ENCODE measurements around the gene OR5AU1.

OR5AU1 gene

GRCh38 chr14:21155963-21156362 lies at the start of gene OR5AU1:
OR5AU1 (minus strand) TSS chr14:21156063; CDS start chr14:21155872, 191 bp downstream.
- no peak for DNase-seq (ENCODE audit: low read depth)

DNA sequence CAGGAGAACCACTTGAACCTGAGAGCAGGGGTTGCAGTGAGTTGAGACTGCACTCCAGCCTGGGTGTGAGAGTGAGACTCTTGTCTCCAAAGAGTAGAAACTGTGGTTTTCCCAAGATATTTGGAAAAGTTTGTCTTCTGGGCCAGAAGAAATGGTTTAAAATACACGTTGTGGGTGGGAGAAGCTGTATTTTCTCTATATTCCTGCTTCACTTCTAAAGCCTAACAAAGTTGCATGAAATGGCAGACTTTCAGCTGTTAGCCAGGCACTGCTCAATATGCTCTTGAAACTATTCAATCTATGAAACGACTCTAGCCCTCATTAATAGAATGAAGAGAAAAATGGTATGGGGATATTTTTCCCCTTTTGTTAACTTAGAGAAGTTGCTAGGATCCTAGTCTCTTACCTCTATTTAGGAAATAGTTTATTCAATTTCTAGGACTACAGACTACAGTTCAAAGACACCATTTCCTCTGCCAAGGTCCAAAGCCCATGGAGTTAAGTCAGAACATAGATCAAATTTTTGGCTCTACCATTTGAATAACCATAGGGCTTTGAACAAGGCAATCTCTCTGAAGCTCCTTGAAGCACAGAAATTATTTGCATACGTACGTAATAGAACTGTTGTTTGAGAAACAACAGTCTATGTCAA lies 49.3 kb upstream of the OR5AU1 start:
- no peak for DNase-seq (ENCODE audit: low read depth)

DNA sequence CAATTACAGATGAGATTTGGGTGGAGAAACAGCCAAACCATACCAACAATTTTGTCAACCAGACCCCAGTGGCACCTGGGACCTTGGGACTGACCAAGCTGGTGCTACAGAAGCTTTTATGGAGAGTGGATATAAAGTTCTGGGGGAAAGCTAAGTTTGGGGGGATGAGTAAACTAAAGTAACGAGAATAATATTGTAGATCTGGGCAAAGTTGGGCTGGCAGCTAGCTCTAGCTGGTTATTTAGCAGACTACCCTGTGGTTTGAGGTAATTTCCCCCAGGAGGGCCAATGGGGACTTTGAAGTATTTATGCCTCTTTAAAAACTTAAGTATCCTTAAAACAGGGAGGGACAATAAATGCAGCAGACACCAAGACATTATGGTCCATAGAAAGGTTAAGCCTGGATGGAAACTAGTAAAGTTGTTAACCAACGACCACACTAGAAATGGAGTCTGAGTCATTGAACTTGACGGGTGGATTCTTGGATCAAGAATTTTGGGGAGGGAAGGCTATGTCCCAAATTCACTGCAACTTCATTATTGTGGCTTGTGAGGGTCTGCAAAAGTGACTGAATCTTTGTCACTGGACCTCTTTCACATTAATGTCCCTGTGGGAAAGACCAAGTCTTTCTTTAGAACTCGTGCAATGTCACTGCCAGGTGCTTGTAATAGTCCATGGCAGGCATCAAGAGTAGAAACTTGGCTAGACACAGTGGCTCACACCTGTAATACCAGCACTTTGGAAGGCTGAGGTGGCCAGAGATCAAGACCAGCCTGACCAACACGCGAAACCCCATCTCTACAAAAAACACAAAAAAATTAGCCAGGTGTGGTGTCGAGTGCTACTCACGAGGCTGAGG lies 48.5 kb upstream of the OR5AU1 start:
- no peak for DNase-seq (ENCODE audit: low read depth)

- no peak for DNase-seq (ENCODE audit: low read depth)
Measured at GRCh38 chr14:21203470-21204166, 47.8 kb upstream of the OR5AU1 start.

DNA sequence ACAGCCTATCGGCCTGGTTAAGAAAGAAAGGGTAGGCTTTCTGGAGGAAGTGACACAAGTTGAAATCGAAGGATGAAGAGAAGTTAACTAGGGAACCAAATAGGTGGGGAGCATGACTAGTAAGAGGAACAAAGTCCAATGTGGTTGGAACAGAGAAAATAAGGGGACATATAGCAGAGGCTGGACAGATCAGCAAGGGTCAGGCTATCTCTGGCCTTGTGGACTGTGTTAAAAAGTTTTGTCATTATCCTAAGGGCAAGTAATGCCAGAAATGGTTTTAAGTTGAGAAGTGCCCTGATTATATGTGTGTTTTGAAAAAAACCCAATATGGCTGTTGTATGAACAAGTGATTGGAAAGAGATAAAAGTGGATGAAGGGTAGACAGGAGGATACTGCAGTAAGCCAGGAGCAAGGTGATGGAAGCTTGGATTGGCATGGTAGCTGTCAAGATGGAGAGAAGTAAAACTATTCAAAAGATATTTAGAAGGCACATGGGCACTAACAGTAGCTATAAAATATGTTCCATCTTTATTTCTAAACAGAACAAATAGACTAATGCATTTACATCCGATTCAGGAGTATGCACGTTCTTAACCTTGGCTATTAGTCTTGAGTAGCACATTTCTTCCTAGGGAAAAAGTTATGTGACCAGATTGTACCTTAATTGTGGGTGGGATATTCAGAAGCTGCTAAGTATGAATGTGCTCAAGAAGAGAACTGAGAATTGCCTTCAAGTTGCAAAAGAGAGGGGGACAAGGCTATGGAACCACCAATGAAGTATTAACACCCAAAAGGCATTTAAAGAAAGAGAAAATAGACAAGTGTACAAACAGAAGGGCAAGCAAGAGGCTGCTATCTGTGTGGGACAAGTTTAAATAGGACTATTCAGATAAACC lies 46.8 kb upstream of the OR5AU1 start:
- DNase-seq (ENCODE audit: low read depth): no peak

GRCh38 chr14:21201732-21202462 lies 46.0 kb upstream of the OR5AU1 start:
- DNase-seq (ENCODE audit: low read depth): no peak

DNA sequence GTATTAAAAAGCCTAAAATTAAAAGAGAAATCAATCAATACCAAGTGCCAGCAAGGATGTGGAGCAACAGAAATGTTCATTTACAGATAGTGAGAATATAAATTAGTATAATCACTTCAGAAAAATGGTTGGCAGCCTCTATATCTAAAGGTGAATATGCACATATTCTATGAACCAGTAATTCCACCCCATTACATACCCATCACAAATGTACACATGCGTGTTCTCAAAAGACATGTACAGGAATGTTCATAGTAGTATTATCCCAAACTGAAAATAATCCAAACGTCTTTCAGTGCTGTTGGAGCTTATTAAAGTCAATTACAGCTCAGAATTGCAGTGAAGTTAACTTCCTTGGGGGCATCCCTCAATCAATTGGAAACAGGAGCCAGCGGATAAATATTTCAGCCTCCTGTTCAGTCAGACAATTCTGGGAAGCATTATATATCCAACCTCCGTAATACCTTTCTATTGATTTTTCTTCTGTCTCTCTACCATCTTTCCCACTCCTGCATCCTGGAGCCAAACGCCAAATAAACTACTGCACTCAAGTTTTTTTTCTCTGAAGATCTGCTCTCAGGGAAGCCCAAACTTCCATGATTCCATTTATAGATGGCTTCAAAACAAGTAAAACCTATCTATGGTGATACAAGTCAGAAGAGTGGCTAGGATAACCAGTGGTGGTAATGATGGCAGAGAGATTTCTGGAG lies 45.0 kb upstream of the OR5AU1 start:
- DNase-seq (ENCODE audit: low read depth): no peak

- no peak for DNase-seq (ENCODE audit: low read depth)
Measured at GRCh38 chr14:21199611-21200560, 44.0 kb upstream of the OR5AU1 start.

DNA sequence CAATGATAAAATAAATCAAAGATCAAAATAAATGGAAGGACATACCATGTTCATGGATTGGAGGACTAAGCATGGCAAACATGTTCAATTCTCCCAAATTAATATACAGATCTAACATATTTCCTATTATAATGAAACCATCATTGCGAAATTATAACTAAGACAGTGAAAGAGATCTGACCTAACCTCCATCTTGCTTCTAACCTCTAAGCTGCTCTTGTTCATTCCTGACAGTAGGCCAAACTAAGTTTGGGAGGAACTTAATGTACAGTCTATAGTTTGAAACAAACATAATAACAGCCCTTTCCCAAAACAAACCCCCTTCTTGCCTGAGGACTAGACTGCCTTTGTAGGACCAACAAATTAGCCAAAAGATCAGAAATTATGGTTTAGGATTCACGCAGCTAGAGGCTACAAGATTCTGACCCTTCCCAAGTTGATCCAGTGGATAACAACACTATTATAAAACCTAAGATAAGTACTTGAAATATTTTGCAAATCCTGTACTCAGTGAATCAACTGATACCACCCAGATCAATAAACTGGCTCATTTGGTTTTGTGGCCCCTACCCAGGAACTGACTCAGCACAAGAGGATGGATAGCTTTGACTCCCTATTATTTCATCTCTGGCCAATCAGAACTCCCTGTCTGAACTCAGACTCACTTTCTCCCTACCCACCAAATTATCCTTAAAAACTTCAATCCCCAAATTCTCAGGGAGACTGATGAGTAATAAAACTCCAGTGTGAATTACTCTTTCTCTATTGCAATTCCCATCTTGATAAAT lies 41.7 kb upstream of the OR5AU1 start:
- DNase-seq (ENCODE audit: low read depth): no peak

DNA sequence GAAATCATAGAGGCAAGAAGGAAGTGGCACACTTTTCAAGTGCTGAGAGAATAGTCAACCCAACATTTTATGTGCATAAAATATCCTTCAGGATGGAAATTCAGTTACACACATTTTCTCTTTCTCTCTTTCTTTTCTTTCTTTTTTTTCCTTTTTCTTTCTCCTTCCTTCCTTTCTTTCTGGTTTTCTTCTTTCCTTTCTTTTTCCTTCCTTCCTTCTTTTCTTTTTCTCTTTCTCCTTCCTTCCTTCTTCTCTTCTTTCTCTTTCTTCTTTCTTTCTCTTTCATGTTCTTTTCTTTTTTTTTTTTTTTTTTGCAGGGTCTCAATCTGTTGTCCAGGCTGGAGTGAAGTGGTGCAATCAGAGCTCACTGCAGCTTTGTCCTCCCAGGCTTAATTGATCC lies 38.7 kb upstream of the OR5AU1 start:
- no peak for DNase-seq (ENCODE audit: low read depth)

DNA sequence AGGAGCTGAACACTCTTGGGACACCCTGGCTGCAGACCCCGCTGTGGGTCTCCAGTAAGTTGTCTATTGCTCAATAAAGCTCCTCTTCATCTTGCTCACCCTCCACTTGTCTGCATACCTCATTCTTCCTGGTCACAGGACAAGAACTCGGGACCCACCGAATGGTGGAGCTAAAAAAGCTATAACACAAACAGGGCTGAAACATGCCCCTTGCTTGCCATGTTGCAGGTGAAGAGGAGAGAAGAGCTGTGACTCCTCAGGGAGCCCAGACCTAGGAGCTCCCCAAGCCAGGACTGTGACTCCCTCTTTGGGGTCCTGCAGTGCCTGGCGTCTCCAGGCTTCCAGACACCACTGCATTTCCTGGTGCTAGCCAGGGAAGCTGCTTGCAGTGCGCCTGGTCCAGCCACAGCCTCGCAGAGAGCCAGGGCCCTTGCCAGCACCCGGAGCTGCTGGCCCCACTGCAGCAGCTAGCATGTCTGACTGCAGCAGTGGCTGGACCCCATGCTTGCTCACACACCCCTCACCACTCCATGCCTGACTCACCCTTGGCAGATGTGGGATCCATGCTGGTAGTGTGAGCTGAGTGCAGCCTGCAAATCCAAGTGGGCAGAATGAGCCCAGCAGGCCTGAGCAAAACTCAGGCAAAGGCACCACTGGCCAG lies 37.1 kb upstream of the OR5AU1 start:
- no peak for DNase-seq (ENCODE audit: low read depth)

GRCh38 chr14:21192447-21192822 lies 36.6 kb upstream of the OR5AU1 start:
- no peak for DNase-seq (ENCODE audit: low read depth)

DNA sequence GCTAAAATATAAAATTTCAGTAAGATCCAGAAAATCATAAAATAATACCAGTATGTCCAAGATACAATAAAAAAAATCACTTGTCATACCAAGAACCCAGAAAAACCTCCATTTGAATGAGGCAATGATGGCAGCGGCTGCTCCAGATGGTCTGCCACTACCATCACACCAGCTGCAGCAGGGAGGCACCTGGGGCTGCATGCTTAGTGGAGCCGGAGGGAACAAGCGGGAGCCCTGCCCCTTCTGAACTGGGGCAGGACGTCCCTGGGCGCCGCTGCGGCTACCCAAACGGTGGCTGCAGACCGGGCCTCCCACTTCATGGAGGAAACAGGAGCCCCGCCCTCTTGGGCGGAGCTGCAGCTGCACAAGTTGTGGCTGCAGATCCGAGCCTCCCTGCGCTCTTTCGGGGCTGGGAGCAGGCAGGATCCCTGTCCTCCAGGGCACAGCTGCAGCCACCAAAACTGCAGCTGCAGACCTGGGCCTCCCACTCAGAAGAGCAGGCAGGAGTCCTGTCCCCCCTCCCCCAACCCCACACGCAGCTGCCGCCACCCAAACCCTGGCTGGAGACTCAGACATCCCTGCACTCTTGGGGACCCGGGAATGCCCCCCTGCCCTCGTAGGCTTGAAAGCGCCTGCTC lies 36.1 kb upstream of the OR5AU1 start:
- DNase-seq (ENCODE audit: low read depth): no peak

DNA sequence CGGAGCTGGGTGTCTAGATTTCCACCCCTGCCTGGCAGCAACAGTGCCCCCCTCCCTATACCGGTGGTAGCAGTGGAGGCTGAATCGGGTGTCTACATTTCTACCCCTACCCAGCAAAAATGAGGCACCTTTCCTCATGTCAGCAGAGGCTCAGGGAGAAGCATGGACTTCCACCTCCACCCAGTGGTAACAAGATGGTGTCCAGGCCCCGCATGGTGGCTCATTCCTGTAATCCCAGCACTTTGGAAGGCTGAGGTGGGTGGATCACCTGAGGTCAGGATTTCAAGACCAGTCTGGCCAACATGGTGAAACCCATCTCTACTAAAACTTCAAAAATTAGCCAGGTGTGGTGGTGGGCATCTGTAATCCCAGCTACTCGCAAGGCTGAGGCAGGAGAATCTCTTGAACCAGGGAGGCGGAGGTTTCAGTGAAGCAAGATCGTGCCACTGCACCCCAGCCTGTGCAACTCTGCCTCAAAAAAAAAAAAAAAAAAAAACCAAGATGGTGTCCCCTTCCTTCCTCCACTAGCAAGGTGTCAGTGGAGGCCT lies 35.5 kb upstream of the OR5AU1 start:
- no peak for DNase-seq (ENCODE audit: low read depth)

DNA sequence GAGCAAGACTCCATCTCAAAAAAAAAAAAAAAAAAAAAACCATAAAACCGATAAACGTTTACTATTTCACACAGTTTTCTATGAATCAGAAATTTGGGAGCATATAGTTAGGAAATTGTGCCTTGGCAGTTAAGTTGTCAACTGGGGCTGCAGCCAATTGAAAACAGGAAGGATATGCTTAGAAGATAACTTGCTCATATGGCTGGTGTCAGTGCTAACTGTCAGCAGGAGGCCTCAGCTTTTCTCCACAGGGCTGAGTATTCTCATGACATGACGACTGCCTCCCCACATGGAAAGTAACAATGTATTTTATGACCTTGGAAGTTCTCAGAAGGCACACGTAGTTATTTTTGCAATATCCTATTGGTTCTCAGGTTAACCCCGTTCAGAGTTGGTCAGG lies 29.6 kb upstream of the OR5AU1 start:
- no peak for DNase-seq (ENCODE audit: low read depth)

DNA sequence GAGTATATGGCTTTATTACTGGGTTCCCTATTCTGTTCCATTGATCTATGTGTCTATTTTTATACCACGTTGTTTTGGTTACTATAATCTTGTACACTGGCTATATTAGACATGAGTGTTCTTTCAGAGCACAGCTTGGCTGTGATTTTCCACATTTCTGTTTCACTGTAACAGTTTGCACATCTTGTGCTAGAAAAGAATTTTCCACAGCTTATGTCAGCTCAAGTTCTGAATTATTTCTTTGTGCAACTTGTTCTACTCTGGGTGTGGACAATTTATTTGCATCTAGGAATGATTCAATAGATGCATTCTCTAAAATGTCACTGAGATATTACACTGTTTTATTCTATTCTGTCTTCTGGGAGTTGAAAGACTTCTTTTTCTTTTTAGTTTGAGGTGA lies 28.4 kb upstream of the OR5AU1 start:
- DNase-seq (ENCODE audit: low read depth): no peak

GRCh38 chr14:21182166-21182565 lies 26.3 kb upstream of the OR5AU1 start:
- no peak for DNase-seq (ENCODE audit: low read depth)
